ENCODE measurements around the gene EPX. TPM values are rescaled to one million over a fixed set of nuclear protein-coding genes. Genes with fewer than 3 reads are reported as not detected.

Gene EPX
- total and polyA plus RNA-seq, 8 donors = 0.18 TPM; not detected in 7

DNA sequence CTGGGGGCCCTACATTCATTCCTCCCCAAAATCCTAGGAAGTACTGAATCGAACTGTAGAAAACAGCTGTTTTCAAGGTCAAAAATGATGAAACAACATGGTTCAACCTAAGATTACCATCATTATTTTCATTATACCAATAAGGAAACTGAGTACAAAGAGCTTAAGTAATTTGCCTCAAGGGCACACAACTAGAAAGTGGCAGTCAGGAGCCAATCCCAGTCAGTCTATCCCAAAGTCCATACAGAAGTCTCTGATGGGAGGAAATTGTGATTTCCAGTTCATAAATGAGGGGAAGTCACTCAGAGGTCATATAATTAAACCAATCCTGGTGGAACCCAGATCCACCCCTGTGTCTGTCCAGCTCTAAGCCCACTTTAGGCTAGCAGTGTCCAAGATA lies 54.3 kb downstream of the EPX start:
- no peak overlapping the region for H3K27ac ChIP-seq
- TF ChIP-seq, protein P1, sequence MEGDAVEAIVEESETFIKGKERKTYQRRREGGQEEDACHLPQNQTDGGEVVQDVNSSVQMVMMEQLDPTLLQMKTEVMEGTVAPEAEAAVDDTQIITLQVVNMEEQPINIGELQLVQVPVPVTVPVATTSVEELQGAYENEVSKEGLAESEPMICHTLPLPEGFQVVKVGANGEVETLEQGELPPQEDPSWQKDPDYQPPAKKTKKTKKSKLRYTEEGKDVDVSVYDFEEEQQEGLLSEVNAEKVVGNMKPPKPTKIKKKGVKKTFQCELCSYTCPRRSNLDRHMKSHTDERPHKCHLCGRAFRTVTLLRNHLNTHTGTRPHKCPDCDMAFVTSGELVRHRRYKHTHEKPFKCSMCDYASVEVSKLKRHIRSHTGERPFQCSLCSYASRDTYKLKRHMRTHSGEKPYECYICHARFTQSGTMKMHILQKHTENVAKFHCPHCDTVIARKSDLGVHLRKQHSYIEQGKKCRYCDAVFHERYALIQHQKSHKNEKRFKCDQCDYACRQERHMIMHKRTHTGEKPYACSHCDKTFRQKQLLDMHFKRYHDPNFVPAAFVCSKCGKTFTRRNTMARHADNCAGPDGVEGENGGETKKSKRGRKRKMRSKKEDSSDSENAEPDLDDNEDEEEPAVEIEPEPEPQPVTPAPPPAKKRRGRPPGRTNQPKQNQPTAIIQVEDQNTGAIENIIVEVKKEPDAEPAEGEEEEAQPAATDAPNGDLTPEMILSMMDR (IDR thresholded peaks at IDR 0.05) = no peak
- TF ChIP-seq POLR2AphosphoS5 (IDR thresholded peaks at IDR 0.05) = no peak
- no peak for TF ChIP-seq POLR2A (IDR thresholded peaks at IDR 0.05)
- no peak for TF ChIP-seq EP300 (IDR thresholded peaks at IDR 0.05)

GRCh38 chr17:58247511-58248363 lies 55.2 kb downstream of the EPX start:
- intact Hi-C loops (cut with DNase I; ENCODE audit: low total_unique reads) = no loop called here
- WGBS, 5 donors = 68 to 78% (median 76%) methylated on average over 10 of the region's 10 CpGs
- DNase-seq = no peak
- no peaks in the 10 kb centered on the region for H3K36me3 ChIP-seq
- TF ChIP-seq POLR2AphosphoS5 (IDR thresholded peaks at IDR 0.05) = no peak
- H3K4me1 ChIP-seq = peaks cover 4 to 13% (median 12%) of the 10 kb centered on the region in 4 donors
- no peaks in the 10 kb centered on the region for H3K9me3 ChIP-seq
- H3K27ac ChIP-seq = no peak overlapping the region
- peaks cover 0 to 85% (median 19%) of the 10 kb centered on the region in 3 donors for H3K27me3 ChIP-seq
- no peak overlapping the region for H3K4me3 ChIP-seq

More for the DNA sequence above, 54.3 kb downstream of the EPX start:
- 81 to 95% (median 89%) methylated on average over 1 of the region's 1 CpG for WGBS, 5 donors
- no peaks in the 10 kb centered on the region for H3K9me3 ChIP-seq
- peaks cover 0 to 86% (median 21%) of the 10 kb centered on the region in 3 donors for H3K27me3 ChIP-seq
- peaks cover 4 to 13% (median 12%) of the 10 kb centered on the region in 4 donors for H3K4me1 ChIP-seq
- intact Hi-C loops (cut with DNase I; ENCODE audit: low total_unique reads) = no loop called here
- no peak for DNase-seq
- no peak overlapping the region for H3K4me3 ChIP-seq
- H3K36me3 ChIP-seq = no peaks in the 10 kb centered on the region

DNA sequence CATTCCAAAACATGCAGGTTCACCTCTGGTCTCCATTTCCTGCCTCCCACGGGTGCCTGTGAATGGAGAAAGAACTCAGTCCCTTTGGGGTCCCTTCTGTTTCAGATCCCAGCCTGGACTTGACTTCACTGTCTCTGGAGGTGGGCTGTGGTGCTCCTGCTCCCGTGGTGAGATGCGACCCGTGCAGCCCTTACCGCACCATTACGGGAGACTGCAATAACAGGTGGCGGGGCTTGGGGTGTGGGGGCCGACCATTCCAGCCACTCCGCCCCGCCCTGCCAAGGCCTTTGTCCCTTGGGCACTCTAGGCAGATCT lies 56.4 kb downstream of the EPX start:
- H3K36me3 ChIP-seq = no peaks in the 10 kb centered on the region
- H3K4me3 ChIP-seq = peak overlapping the region; percentile 46 to 64 (median 54)
- intact Hi-C loops (cut with DNase I; ENCODE audit: low total_unique reads) = no loop called here
- H3K9me3 ChIP-seq = no peaks in the 10 kb centered on the region
- TF ChIP-seq EP300 (IDR thresholded peaks at IDR 0.05) (no peak), POLR2AphosphoS5 (IDR thresholded peaks at IDR 0.05) (no peak), POLR2A (IDR thresholded peaks at IDR 0.05) (no peak)
- TF ChIP-seq, protein P1 (IDR thresholded peaks at IDR 0.05) = no peak
- H3K27me3 ChIP-seq = peaks cover 0 to 80% (median 19%) of the 10 kb centered on the region in 3 donors
- no peak overlapping the region for H3K27ac ChIP-seq
- 13 to 31% (median 15%) methylated on average over 5 to 10 of the region's 10 CpGs for WGBS, 5 donors
- peaks cover 4 to 13% (median 12%) of the 10 kb centered on the region in 4 donors for H3K4me1 ChIP-seq
- DNase-seq = no peak

GRCh38 chr17:58249270-58250133 lies 57.0 kb downstream of the EPX start:
- TF ChIP-seq POLR2A (IDR thresholded peaks at IDR 0.05) = no peak
- TF ChIP-seq, protein P1 (IDR thresholded peaks at IDR 0.05) = peak in 5 of 7 experiments; percentile 63 to 93 (median 86)
- peak in 1 of 3 donors; percentile 9 for TF ChIP-seq POLR2AphosphoS5 (IDR thresholded peaks at IDR 0.05)
- H3K36me3 ChIP-seq = no peaks in the 10 kb centered on the region
- peak overlapping the region; percentile 46 to 64 (median 54) for H3K4me3 ChIP-seq
- intact Hi-C loops (cut with DNase I; ENCODE audit: low total_unique reads) = no loop called here
- WGBS, 5 donors = 3 to 10% (median 5%) methylated on average over 40 to 57 of the region's 57 CpGs
- peak overlapping the region in 1 of 5 donors; percentile 29 for H3K27ac ChIP-seq
- DNase-seq = peak; percentile 66 to 89
- no peaks in the 10 kb centered on the region for H3K9me3 ChIP-seq
- H3K4me1 ChIP-seq = peaks cover 4 to 13% (median 12%) of the 10 kb centered on the region in 4 donors
- H3K27me3 ChIP-seq = peaks cover 0 to 76% (median 20%) of the 10 kb centered on the region in 3 donors
